GM12875 (cell line): ENCODE measurements around the gene MISP3.

Experiments
- H3K4me3 ChIP-seq: one replicate; pipeline ENCODE4 v1.5.1; 2011; ENCODE audit warnings: low read depth, low read length, control low read depth
- CTCF ChIP-seq: IDR thresholded peaks from 2 replicates; pipeline ENCODE4 v1.5.1; 2011; ENCODE audit warnings: low read depth, mild to moderate bottlenecking, control low read depth, inconsistent platforms, low read length, moderate library complexity, borderline replicate concordance; ENCODE audit not compliant: insufficient read depth

Gene MISP3

GRCh38 chr19:14066134-14066533 lies 6.5 kb upstream of the MISP3 start:
- no peak overlapping the region for H3K4me3 ChIP-seq
- no peak for TF ChIP-seq CTCF

GRCh38 chr19:14070268-14071050 lies 2.1 kb upstream of the MISP3 start:
- H3K4me3 ChIP-seq: no peak overlapping the region
- no peak for TF ChIP-seq CTCF

GRCh38 chr19:14073261-14073924 lies 807 bp downstream of the MISP3 start:
- peak; percentile 83 for TF ChIP-seq CTCF
- H3K4me3 ChIP-seq: peak overlapping the region; percentile 52

- no peak for TF ChIP-seq CTCF
Observed at GRCh38 chr19:14073925-14074838, 1.6 kb downstream of the MISP3 start.

GRCh38 chr19:14078411-14078810 lies 5.8 kb downstream of the MISP3 start:
- H3K4me3 ChIP-seq: no peak overlapping the region
- no peak for TF ChIP-seq CTCF

More at GRCh38 chr19:14073925-14074838, 1.6 kb downstream of the MISP3 start:
- peak overlapping the region; percentile 52 for H3K4me3 ChIP-seq

GRCh38 chr19:14080887-14081796 lies 8.6 kb downstream of the MISP3 start:
- no peak for TF ChIP-seq CTCF
- peak overlapping the region; percentile 90 for H3K4me3 ChIP-seq
